Epithelial cell of proximal tubule (primary cell): ENCODE results near the gene TMEM178B. TPM values are rescaled to one million over a fixed set of nuclear protein-coding genes. Genes with fewer than 3 reads are reported as not detected.
"Not testable (repeated sequence)": the region's sequence is repeated elsewhere in the genome, so short reads cannot be mapped to it uniquely, and the experiment has no call there.

Source experiments
- DNase-seq: peaks from one replicate; pipeline ENCODE4 v3.0.0-alpha.2; 2011; ENCODE audit warnings: low read depth
- H3K4me3 ChIP-seq: 2 replicates; pipeline ENCODE4 v1.5.1; 2011; ENCODE audit warnings: low read depth, mild to moderate bottlenecking, low read length
- CTCF ChIP-seq: conservative IDR thresholded peaks from 2 replicates; pipeline ENCODE4 v1.5.1; 2012; ENCODE audit warnings: low read depth, mild to moderate bottlenecking, low read length
- total RNA-seq: library from RNA; depleted of rRNA; stranded (reverse); fragments of >200 nt; gene quantifications from 2 replicates; pipeline ENCODE4 v1.2.3, GENCODE V29; 2015

Gene TMEM178B
- total RNA-seq, 1 donor from 2014 or later: 3.1 TPM

- no peak for DNase-seq
- no peak overlapping the region for H3K4me3 ChIP-seq
- no peak for TF ChIP-seq CTCF
Observed at GRCh38 chr7:141184532-141185190, 110.8 kb downstream of the TMEM178B start.

- no peak overlapping the region for H3K4me3 ChIP-seq
- no peak for TF ChIP-seq CTCF
- no peak for DNase-seq
Observed at GRCh38 chr7:141185369-141185967, 111.6 kb downstream of the TMEM178B start.

- no peak for TF ChIP-seq CTCF
- no peak for DNase-seq
- H3K4me3 ChIP-seq: no peak overlapping the region
Observed at GRCh38 chr7:141189231-141189630, 115.4 kb downstream of the TMEM178B start.

- no peak overlapping the region for H3K4me3 ChIP-seq
- DNase-seq: no peak
- no peak for TF ChIP-seq CTCF
Observed at GRCh38 chr7:141190495-141190894, 116.6 kb downstream of the TMEM178B start.

GRCh38 chr7:141191277-141191676, 117.4 kb downstream of the TMEM178B start:
- no peak overlapping the region for H3K4me3 ChIP-seq
- no peak for TF ChIP-seq CTCF
- DNase-seq: no peak

- TF ChIP-seq CTCF: no peak
- no peak for DNase-seq
- no peak overlapping the region for H3K4me3 ChIP-seq
Observed at GRCh38 chr7:141193066-141193465, 119.2 kb downstream of the TMEM178B start.

GRCh38 chr7:141195722-141196121, 121.9 kb downstream of the TMEM178B start:
- H3K4me3 ChIP-seq, DNase-seq: not testable (repeated sequence)
